Trophoblast cell (in vitro differentiated cells and primary cell): Measurements from ENCODE around the gene TTLL8.
"Not testable (repeated sequence)": the region's sequence is repeated elsewhere in the genome, so short reads cannot be mapped to it uniquely, and the experiment has no call there.

Experiments
- DNase-seq, 2 donors: peaks; one replicate each; pipeline ENCODE4 v3.0.0-alpha.2; 2016
- H2AFZ ChIP-seq: 2 replicates; pipeline ENCODE4 v1.6.1; 2013; ENCODE audit warnings: low read length, moderate library complexity, mild to moderate bottlenecking; ENCODE audit not compliant: insufficient read depth, poor library complexity
- H2AK5ac ChIP-seq: 2 replicates; pipeline ENCODE4 v1.6.1; 2013; ENCODE audit warnings: mild to moderate bottlenecking, low read length
- H2BK120ac ChIP-seq: 2 replicates; pipeline ENCODE4 v1.6.1; 2013; ENCODE audit warnings: low read length, mild to moderate bottlenecking, moderate library complexity; ENCODE audit not compliant: insufficient read depth, poor library complexity
- H2BK12ac ChIP-seq: 2 replicates; pipeline ENCODE4 v1.6.1; 2013; ENCODE audit warnings: mild to moderate bottlenecking, low read length, moderate library complexity
- H2BK5ac ChIP-seq: 2 replicates; pipeline ENCODE4 v1.6.1; 2013; ENCODE audit warnings: low read length, low read depth, moderate library complexity, mild to moderate bottlenecking; ENCODE audit not compliant: poor library complexity
- H3K14ac ChIP-seq: 2 replicates; pipeline ENCODE4 v1.6.1; 2013; ENCODE audit warnings: mild to moderate bottlenecking, low read length
- H3K18ac ChIP-seq: 2 replicates; pipeline ENCODE4 v1.6.1; 2013; ENCODE audit warnings: mild to moderate bottlenecking, low read length
- H3K23ac ChIP-seq: 2 replicates; pipeline ENCODE4 v1.6.1; 2013; ENCODE audit warnings: low read length
- H3K27ac ChIP-seq: 2 replicates; pipeline ENCODE4 v1.5.1; 2013; ENCODE audit warnings: low read depth, mild to moderate bottlenecking, inconsistent platforms, low read length, moderate library complexity
- H3K27me3 ChIP-seq: 2 replicates; pipeline ENCODE4 v1.6.1; 2013; ENCODE audit warnings: inconsistent platforms, mild to moderate bottlenecking, low read length, moderate library complexity; ENCODE audit not compliant: insufficient read depth
- H3K36me3 ChIP-seq, 2 experiments: 1 replicate in 1 of 2; 2 replicates in 1 of 2; pipeline ENCODE4 v1.6.1; 2013; ENCODE audit warnings: low read length in 2 of 2, mild to moderate bottlenecking in 2 of 2, moderate library complexity in 1 of 2; ENCODE audit not compliant: insufficient read depth in 2 of 2, control insufficient read depth in 1 of 2
- H3K4ac ChIP-seq: 2 replicates; pipeline ENCODE4 v1.6.1; 2013; ENCODE audit warnings: low read depth, mild to moderate bottlenecking, low read length, moderate library complexity
- H3K4me1 ChIP-seq, 2 experiments: 1 replicate in 1 of 2; 2 replicates in 1 of 2; pipeline ENCODE4 v1.6.1; 2013; ENCODE audit warnings: low read length in 2 of 2, mild to moderate bottlenecking in 2 of 2, moderate library complexity in 1 of 2; ENCODE audit not compliant: insufficient read depth in 2 of 2, control insufficient read depth in 1 of 2
- H3K4me2 ChIP-seq: 2 replicates; pipeline ENCODE4 v1.6.1; 2013; ENCODE audit warnings: inconsistent platforms, mild to moderate bottlenecking, low read length, moderate library complexity
- H3K4me3 ChIP-seq: 2 replicates; pipeline ENCODE4 v1.5.1; 2013; ENCODE audit warnings: mild to moderate bottlenecking, low read depth, low read length, inconsistent platforms
- H3K79me1 ChIP-seq: one replicate; pipeline ENCODE4 v1.6.1; 2013; ENCODE audit warnings: low read length
- H3K79me2 ChIP-seq: 2 replicates; pipeline ENCODE4 v1.6.1; 2013; ENCODE audit warnings: low read length, mild to moderate bottlenecking; ENCODE audit not compliant: control insufficient read depth, insufficient read depth, poor library complexity
- H3K9ac ChIP-seq: 2 replicates; pipeline ENCODE4 v1.6.1; 2013; ENCODE audit warnings: mild to moderate bottlenecking, low read length
- H3K9me3 ChIP-seq: 2 replicates; pipeline ENCODE4 v1.6.1; 2013; ENCODE audit warnings: low read depth, mild to moderate bottlenecking, control low read depth, inconsistent platforms, low read length; ENCODE audit not compliant: insufficient read depth
- H4K12ac ChIP-seq: 2 replicates; pipeline ENCODE4 v1.6.1; 2013; ENCODE audit warnings: low read depth, mild to moderate bottlenecking, low read length, moderate library complexity
- H4K8ac ChIP-seq: 2 replicates; pipeline ENCODE4 v1.6.1; 2013; ENCODE audit warnings: low read depth, mild to moderate bottlenecking, low read length, moderate library complexity
- H4K91ac ChIP-seq: one replicate; pipeline ENCODE4 v1.6.1; 2013; ENCODE audit warnings: low read depth, mild to moderate bottlenecking, low read length, moderate library complexity
- WGBS: extraction: QIAGEN DNeasy Blood & Tissue Kit; methylation state at CpG from one replicate; pipeline ENCODE4 v1.1.7; 2013; ENCODE audit warnings: missing lambda C conversion rate; ENCODE audit not compliant: insufficient read length, insufficient coverage; ENCODE audit errors: extremely low coverage; 5-methylcytosine and 5-hydroxymethylcytosine counted together

TTLL8 gene

GRCh38 chr22:50088096-50088495 is 30.0 kb upstream of the TTLL8 start:
- H3K36me3 ChIP-seq: no peaks in the 10 kb centered on the region
- no peak overlapping the region for H4K91ac ChIP-seq
- H3K4ac ChIP-seq: no peak overlapping the region
- no peak overlapping the region for H3K4me2 ChIP-seq
- H3K23ac ChIP-seq: no peak overlapping the region
- H4K12ac ChIP-seq: no peak overlapping the region
- no peak overlapping the region for H3K14ac ChIP-seq
- no peak overlapping the region for H4K8ac ChIP-seq
- WGBS: no CpG with 5 or more reads among the region's 12 CpGs
- H3K27me3 ChIP-seq: no peaks in the 10 kb centered on the region
- peaks cover 14% of the 10 kb centered on the region for H3K9me3 ChIP-seq
- no peak overlapping the region for H2BK120ac ChIP-seq
- H2BK12ac ChIP-seq: no peak overlapping the region
- no peak overlapping the region for H2BK5ac ChIP-seq
- H2AFZ ChIP-seq: no peak overlapping the region
- H3K79me2 ChIP-seq: no peaks in the 10 kb centered on the region
- no peak overlapping the region for H3K9ac ChIP-seq
- no peak overlapping the region for H3K27ac ChIP-seq
- no peak for DNase-seq
- H3K4me3 ChIP-seq: no peak overlapping the region
- H3K18ac ChIP-seq: no peak overlapping the region
- peaks cover 4% of the 10 kb centered on the region for H3K79me1 ChIP-seq
- peaks cover 9 to 12% of the 10 kb centered on the region in 2 experiments for H3K4me1 ChIP-seq
- H2AK5ac ChIP-seq: no peak overlapping the region

- H3K79me2 ChIP-seq: no peaks in the 10 kb centered on the region
- H3K27me3 ChIP-seq: no peaks in the 10 kb centered on the region
- no peak overlapping the region for H4K91ac ChIP-seq
- H2AFZ ChIP-seq: no peak overlapping the region
- H3K14ac ChIP-seq: no peak overlapping the region
- no peak overlapping the region for H3K4me2 ChIP-seq
- no peak overlapping the region for H2BK120ac ChIP-seq
- H4K8ac ChIP-seq: no peak overlapping the region
- no peak overlapping the region for H3K27ac ChIP-seq
- no peak overlapping the region for H3K18ac ChIP-seq
- no peak overlapping the region for H3K9ac ChIP-seq
- no CpG with 5 or more reads among the region's 12 CpGs for WGBS
- H3K9me3 ChIP-seq: peaks cover 14% of the 10 kb centered on the region
- H4K12ac ChIP-seq: no peak overlapping the region
- peaks cover 13 to 16% of the 10 kb centered on the region in 2 experiments for H3K4me1 ChIP-seq
- no peak overlapping the region for H2BK5ac ChIP-seq
- no peak overlapping the region for H3K4ac ChIP-seq
- no peak overlapping the region for H2AK5ac ChIP-seq
- H3K79me1 ChIP-seq: peaks cover 4% of the 10 kb centered on the region
- H3K36me3 ChIP-seq: no peaks in the 10 kb centered on the region
- H2BK12ac ChIP-seq: no peak overlapping the region
- H3K4me3 ChIP-seq: no peak overlapping the region
- no peak overlapping the region for H3K23ac ChIP-seq
- DNase-seq: no peak
Observed at GRCh38 chr22:50087646-50088045, 29.5 kb upstream of the TTLL8 start.

- H2AK5ac ChIP-seq, H3K36me3 ChIP-seq, H3K14ac ChIP-seq, H2AFZ ChIP-seq, H3K23ac ChIP-seq, H2BK12ac ChIP-seq, H3K27me3 ChIP-seq, H3K4me3 ChIP-seq, H4K8ac ChIP-seq, H3K79me1 ChIP-seq, H3K9ac ChIP-seq, H2BK5ac ChIP-seq, H4K12ac ChIP-seq, H4K91ac ChIP-seq, H3K27ac ChIP-seq, H3K18ac ChIP-seq, DNase-seq, H3K4ac ChIP-seq, H3K79me2 ChIP-seq, H2BK120ac ChIP-seq, H3K4me2 ChIP-seq: not testable (repeated sequence)
- WGBS: no CpG with 5 or more reads among the region's 4 CpGs
- Histone ChIP-seq H3K9me3 (peaks cover 14% of the 10 kb centered on the region), H3K4me1 (peaks cover 18 to 20% of the 10 kb centered on the region in 2 experiments)
Observed at GRCh38 chr22:50086975-50087374, 28.9 kb upstream of the TTLL8 start.

- no peak for DNase-seq
Observed at GRCh38 chr22:50086526-50086925, 28.4 kb upstream of the TTLL8 start.

More at GRCh38 chr22:50086526-50086925, 28.4 kb upstream of the TTLL8 start:
- Histone ChIP-seq H3K27ac (no peak overlapping the region), H3K4ac (no peak overlapping the region), H2BK5ac (no peak overlapping the region), H3K4me1 (peaks cover 18 to 20% of the 10 kb centered on the region in 2 experiments), H3K79me2 (no peaks in the 10 kb centered on the region), H3K23ac (no peak overlapping the region), H3K18ac (no peak overlapping the region), H3K36me3 (no peaks in the 10 kb centered on the region), H4K8ac (no peak overlapping the region), H3K14ac (no peak overlapping the region), H4K91ac (no peak overlapping the region), H2AFZ (no peak overlapping the region), H3K4me3 (no peak overlapping the region), H4K12ac (no peak overlapping the region), H3K27me3 (no peaks in the 10 kb centered on the region), H3K9ac (no peak overlapping the region), H3K9me3 (peaks cover 14% of the 10 kb centered on the region), H2AK5ac (no peak overlapping the region), H2BK120ac (no peak overlapping the region), H3K4me2 (no peak overlapping the region), H2BK12ac (no peak overlapping the region), H3K79me1 (peaks cover 8% of the 10 kb centered on the region)
- WGBS: no CpG with 5 or more reads among the region's 5 CpGs
